Stimulated activated effector memory CD8-positive, alpha-beta T cell treated with anti-CD3 and anti-CD28 coated beads, Interleukin-12 subunit alpha, Interleukin-12 subunit beta, amount 100 ng/mL, for 72 hours (primary cell): Measurements from ENCODE around the gene LRTM2.
A peak's percentile ranks its signal among the peaks of the same experiment; 100 is the strongest.

Experiments
- ATAC-seq: fragments of 150-1000 bp; cut with Tn5 transposase; 2 replicates; pipeline ENCODE4 v1.10.0; 2021
- DNase-seq, 2 donors: peaks; one replicate each; pipeline ENCODE4 v3.0.0; 2021 to 2022; ENCODE audit warnings: low spot score in 2 of 2
- H3K27ac Mint-ChIP-seq: one replicate; pipeline ENCODE4 v1.8.0; 2022; ENCODE audit warnings: mild to moderate bottlenecking, mixed read lengths
- H3K36me3 Mint-ChIP-seq: one replicate; pipeline ENCODE4 v1.8.0; 2022; ENCODE audit warnings: mild to moderate bottlenecking, mixed read lengths
- H3K4me1 Mint-ChIP-seq: one replicate; pipeline ENCODE4 v1.8.0; 2022; ENCODE audit warnings: mixed read lengths
- H3K4me3 Mint-ChIP-seq: one replicate; pipeline ENCODE4 v1.8.0; 2022; ENCODE audit warnings: mild to moderate bottlenecking, mixed read lengths
- H3K9me3 Mint-ChIP-seq: one replicate; pipeline ENCODE4 v1.8.0; 2022; ENCODE audit warnings: mixed read lengths

The LRTM2 gene

GRCh38 chr12:1795221-1795784 is 25.1 kb upstream of the LRTM2 start:
- peaks cover 6% of the 10 kb centered on the region for H3K36me3 Mint-ChIP-seq
- ATAC-seq (no peak), DNase-seq (peak in 1 of 2 donors; percentile 48)
- no peaks in the 10 kb centered on the region for H3K9me3 Mint-ChIP-seq
- H3K4me3 Mint-ChIP-seq: peak overlapping the region; percentile 74
- H3K27ac Mint-ChIP-seq: peak overlapping the region; percentile 94
- peaks cover 32% of the 10 kb centered on the region for H3K4me1 Mint-ChIP-seq

GRCh38 chr12:1795785-1796514 is 24.4 kb upstream of the LRTM2 start:
- H3K27ac Mint-ChIP-seq: peak overlapping the region; percentile 94
- DNase-seq: peak; percentile 97 to 99

DNA sequence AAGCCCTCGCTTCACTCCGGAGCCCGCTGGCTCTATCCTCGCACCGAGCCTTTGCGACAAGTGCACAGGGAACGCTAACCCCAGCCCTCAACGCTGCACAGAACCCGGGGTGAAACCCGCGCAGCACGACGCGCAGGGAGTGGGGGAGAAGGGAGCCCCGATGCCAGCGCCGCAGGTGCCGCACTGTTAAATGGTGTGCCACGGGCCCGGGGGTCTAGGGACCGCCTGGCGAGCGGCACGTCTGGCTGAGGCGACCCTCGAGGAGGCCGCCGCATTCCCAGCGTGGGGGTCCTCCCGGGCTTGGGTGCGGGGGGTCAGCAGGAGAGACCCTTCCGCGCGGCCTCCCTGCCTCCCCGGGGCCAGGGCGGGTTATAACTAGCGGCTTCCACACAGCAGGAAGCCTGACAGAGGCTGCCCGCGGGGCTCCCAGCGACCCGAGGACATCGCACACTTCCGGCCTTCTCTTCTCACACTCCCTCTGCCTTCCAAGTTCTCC is 23.8 kb upstream of the LRTM2 start:
- ATAC-seq (peak; percentile 53), DNase-seq (peak; percentile 37 to 77)
- H3K4me1 Mint-ChIP-seq: peaks cover 20% of the 10 kb centered on the region
- H3K9me3 Mint-ChIP-seq: no peaks in the 10 kb centered on the region
- peak overlapping the region; percentile 94 for H3K27ac Mint-ChIP-seq
- H3K36me3 Mint-ChIP-seq: peaks cover 6% of the 10 kb centered on the region
- H3K4me3 Mint-ChIP-seq: peak overlapping the region; percentile 74

More at GRCh38 chr12:1795785-1796514, 24.4 kb upstream of the LRTM2 start:
- H3K36me3 Mint-ChIP-seq: peaks cover 6% of the 10 kb centered on the region
- ATAC-seq: peak; percentile 96
- no peaks in the 10 kb centered on the region for H3K9me3 Mint-ChIP-seq
- peaks cover 26% of the 10 kb centered on the region for H3K4me1 Mint-ChIP-seq
- peak overlapping the region; percentile 74 for H3K4me3 Mint-ChIP-seq

- H3K27ac Mint-ChIP-seq: peak overlapping the region; percentile 94
Observed at GRCh38 chr12:1797011-1797901, 23.1 kb upstream of the LRTM2 start.

GRCh38 chr12:1797991-1798640 is 22.2 kb upstream of the LRTM2 start:
- Mint-ChIP-seq H3K36me3 (peaks cover 6% of the 10 kb centered on the region), H3K4me3 (peak overlapping the region; percentile 74), H3K27ac (peak overlapping the region; percentile 70)

More at GRCh38 chr12:1797011-1797901, 23.1 kb upstream of the LRTM2 start:
- Mint-ChIP-seq H3K36me3 (peaks cover 6% of the 10 kb centered on the region), H3K9me3 (no peaks in the 10 kb centered on the region), H3K4me3 (peak overlapping the region; percentile 74), H3K4me1 (peaks cover 13% of the 10 kb centered on the region)
- DNase-seq (peak; percentile 35 to 79), ATAC-seq (peak; percentile 4)

GRCh38 chr12:1798641-1799020 is 21.7 kb upstream of the LRTM2 start:
- H3K27ac Mint-ChIP-seq: peak overlapping the region; percentile 70
- H3K4me3 Mint-ChIP-seq: no peak overlapping the region
- H3K4me1 Mint-ChIP-seq: peaks cover 13% of the 10 kb centered on the region
- ATAC-seq (no peak), DNase-seq (no peak)
- H3K36me3 Mint-ChIP-seq: peaks cover 6% of the 10 kb centered on the region
- H3K9me3 Mint-ChIP-seq: no peaks in the 10 kb centered on the region

More at GRCh38 chr12:1797991-1798640, 22.2 kb upstream of the LRTM2 start:
- no peaks in the 10 kb centered on the region for H3K9me3 Mint-ChIP-seq
- H3K4me1 Mint-ChIP-seq: peaks cover 13% of the 10 kb centered on the region
- no peak for DNase-seq
- ATAC-seq: no peak

DNA sequence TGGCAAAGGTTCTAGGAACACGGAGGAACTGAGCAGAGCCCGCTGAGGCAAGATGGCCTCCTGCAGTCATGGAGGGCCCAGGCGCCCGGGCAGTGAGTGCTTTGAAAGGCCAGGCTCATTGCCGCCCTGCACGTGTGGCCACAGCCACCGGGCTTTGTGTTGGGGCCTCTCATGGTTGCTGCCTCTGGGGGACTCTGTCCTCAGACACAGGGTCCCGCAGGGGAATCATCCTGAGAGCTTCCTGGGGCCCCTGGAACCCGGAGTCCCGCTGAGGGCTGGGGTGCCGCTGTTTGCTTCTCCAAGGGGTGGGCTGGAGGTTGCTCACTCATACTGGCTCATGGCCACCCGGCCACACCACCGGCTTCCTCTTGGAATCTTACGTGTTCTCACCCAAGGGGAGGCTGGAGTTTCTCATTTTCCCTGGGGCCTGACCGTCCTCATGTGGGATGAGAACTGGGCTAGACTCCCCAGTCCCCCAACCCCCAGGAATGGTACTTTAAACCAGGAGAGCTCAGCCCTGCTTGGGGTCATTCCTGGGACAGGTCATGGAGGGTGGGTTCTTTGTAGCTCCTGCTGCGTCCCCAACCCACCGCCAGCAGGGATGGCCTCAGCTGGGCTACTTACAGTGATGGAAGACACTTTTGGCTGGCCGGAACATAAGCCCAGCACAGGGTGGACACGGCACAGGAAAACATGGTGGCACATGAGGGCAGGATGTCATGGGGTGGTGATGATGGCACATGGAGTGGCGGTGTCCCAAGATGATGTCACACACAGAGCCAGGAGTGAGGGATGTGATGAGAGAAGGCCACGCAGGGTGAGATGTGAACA is 21.1 kb upstream of the LRTM2 start:
- Mint-ChIP-seq H3K27ac (peak overlapping the region; percentile 71), H3K4me1 (peaks cover 16% of the 10 kb centered on the region), H3K4me3 (no peak overlapping the region), H3K36me3 (peaks cover 6% of the 10 kb centered on the region), H3K9me3 (no peaks in the 10 kb centered on the region)
- ATAC-seq (no peak), DNase-seq (no peak)

DNA sequence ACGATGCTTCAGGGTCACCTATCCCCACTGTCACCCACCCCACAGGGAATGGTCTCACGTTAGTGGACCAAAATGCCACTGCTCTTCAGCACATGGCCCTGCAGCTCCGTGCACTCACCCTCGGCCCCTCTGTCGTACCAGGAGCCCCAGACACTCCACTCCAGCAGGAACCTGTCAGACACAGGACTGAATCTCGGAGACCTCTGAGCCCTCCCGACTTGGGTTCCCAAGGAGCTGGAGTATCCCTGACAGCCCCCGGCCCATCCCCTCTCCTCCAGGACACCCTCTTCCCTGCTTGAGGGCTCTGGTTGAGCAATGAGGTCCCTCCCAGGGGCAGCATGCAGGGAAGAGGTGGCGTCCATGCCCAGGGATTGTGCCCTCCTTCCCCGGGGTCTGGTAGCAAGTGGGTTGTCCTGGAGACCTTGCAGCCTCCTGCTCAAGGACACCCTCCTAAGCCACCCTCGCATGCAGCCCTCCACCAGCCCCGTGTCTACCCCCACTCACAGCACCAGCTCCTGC is 20.4 kb upstream of the LRTM2 start:
- H3K27ac Mint-ChIP-seq: peak overlapping the region; percentile 71
- peaks cover 6% of the 10 kb centered on the region for H3K36me3 Mint-ChIP-seq
- DNase-seq: no peak
- no peaks in the 10 kb centered on the region for H3K9me3 Mint-ChIP-seq
- H3K4me3 Mint-ChIP-seq: no peak overlapping the region
- peaks cover 22% of the 10 kb centered on the region for H3K4me1 Mint-ChIP-seq
- ATAC-seq: no peak

DNA sequence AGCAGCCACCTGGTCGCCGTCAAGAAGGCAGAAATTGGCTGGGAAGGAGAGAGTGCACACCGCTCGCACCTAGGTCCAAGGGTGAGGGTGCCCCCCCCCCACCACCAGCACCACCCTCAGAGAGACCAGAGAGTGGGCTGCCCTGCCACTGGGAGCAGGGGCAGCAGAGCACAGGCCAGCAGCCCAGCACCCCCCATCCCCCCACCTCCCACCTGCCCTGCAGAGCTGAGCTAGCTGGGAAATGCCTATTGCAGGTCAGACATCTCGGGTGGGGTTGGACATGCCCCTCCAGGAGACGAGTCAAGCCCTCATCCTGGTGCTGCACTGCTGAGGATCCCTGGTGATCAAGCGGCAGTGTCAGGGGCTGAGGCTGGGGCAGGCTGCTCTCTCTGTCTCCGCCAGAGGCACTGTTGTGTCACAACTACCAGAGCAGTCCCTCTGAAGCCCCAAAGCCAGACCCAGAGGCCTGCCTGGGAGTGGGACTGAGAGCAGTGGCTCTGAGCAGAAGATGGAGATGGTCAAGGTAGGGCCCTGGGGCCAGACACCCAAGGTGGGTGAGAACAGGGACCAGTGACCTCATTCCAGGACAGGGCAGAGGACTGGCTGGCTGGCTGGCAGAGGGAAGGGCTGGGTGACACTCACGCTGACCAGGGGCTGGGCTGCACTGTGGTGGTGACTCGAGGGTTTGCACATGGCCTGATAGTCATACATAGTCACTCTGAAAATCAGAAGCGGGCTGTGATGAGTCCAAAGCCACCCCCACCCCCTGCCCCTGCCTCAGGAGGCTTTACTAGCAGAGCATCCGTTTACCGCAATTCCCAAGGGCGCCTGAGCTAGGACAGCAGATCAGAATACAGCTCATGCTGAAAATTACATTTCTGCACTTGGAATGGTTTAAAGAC is 19.7 kb upstream of the LRTM2 start:
- no peak for ATAC-seq
- H3K9me3 Mint-ChIP-seq: no peaks in the 10 kb centered on the region
- peak overlapping the region; percentile 73 for H3K27ac Mint-ChIP-seq
- H3K4me1 Mint-ChIP-seq: peaks cover 20% of the 10 kb centered on the region
- peak in 1 of 2 donors; percentile 62 for DNase-seq
- no peak overlapping the region for H3K4me3 Mint-ChIP-seq
- peaks cover 4% of the 10 kb centered on the region for H3K36me3 Mint-ChIP-seq

DNA sequence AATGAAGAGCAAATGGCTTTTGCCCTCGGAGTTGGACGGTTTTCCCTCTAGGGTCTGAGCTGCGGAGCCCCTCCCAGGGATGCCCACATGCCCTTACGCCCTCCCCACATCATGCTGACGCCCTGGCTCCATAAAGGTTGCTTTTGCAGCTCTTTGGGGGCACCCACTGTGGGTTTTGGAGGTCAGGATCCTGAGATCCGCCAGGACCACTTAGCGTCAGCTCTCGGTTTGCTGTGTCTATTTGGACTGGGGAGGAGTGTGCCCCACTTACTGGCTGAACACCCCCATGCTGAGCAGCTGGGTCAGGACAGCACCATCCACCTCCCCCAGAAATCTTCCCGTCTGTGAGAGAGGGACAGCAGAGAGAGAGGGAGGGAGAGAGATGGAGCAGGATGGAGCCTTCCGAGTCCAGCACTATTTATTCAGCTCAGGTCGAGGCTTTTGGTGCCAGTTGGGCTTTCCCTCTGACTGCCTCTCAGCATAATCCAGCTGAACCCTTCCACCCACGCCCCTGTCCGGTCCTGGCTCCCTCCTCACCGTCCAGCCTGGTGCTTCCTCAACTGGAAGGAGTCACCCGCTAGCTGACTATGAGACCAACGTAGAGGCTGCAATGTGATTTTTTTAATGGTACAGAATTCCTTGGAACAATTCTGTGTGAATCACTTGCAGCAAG is 18.9 kb upstream of the LRTM2 start:
- Mint-ChIP-seq H3K36me3 (no peaks in the 10 kb centered on the region), H3K9me3 (no peaks in the 10 kb centered on the region), H3K27ac (no peak overlapping the region), H3K4me3 (no peak overlapping the region), H3K4me1 (peaks cover 16% of the 10 kb centered on the region)
- ATAC-seq (no peak), DNase-seq (no peak)

GRCh38 chr12:1803736-1804135 is 16.6 kb upstream of the LRTM2 start:
- no peaks in the 10 kb centered on the region for H3K36me3 Mint-ChIP-seq
- H3K9me3 Mint-ChIP-seq: no peaks in the 10 kb centered on the region
- no peak overlapping the region for H3K27ac Mint-ChIP-seq
- H3K4me1 Mint-ChIP-seq: peaks cover 16% of the 10 kb centered on the region
- no peak for DNase-seq
- no peak for ATAC-seq
- H3K4me3 Mint-ChIP-seq: no peak overlapping the region

- Mint-ChIP-seq H3K9me3 (no peaks in the 10 kb centered on the region), H3K27ac (peak overlapping the region; percentile 90), H3K36me3 (no peaks in the 10 kb centered on the region), H3K4me1 (peaks cover 24% of the 10 kb centered on the region), H3K4me3 (peak overlapping the region; percentile 40)
- peak; percentile 68 to 91 for DNase-seq
- peak; percentile 80 for ATAC-seq
Observed at GRCh38 chr12:1804545-1805332, 15.6 kb upstream of the LRTM2 start.
